B cell (primary cell): ENCODE data around the gene POFUT2. TPM values are rescaled to one million over a fixed set of nuclear protein-coding genes. Genes with fewer than 3 reads are reported as not detected.

Experiments
- ATAC-seq: fragments of 200-7000 bp; cut with Tn5 transposase; one replicate; pipeline ENCODE4 v1.10.0; 2021; ENCODE audit warnings: low read depth, mild to moderate bottlenecking, moderate number of reproducible peaks, moderate library complexity
- CTCF ChIA-PET: fragments of 350-600 bp; sonication (Branson Sonifier 250); formaldehyde crosslinking; loops from one replicate; lab custom pipeline; 2021; ENCODE audit warnings: antibody characterized with exemption, inconsistent platforms; lab: Charles Lee
- POLR2A ChIA-PET: fragments of 350-600 bp; sonication (Branson Sonifier 250); formaldehyde crosslinking; loops from one replicate; lab custom pipeline; 2021; ENCODE audit warnings: antibody characterized with exemption; lab: Charles Lee
- DNase-seq: peaks from one replicate; pipeline ENCODE4 v3.0.0; 2013
- H2AFZ ChIP-seq: 2 replicates; pipeline ENCODE4 v1.6.1; 2012; ENCODE audit warnings: mild to moderate bottlenecking, low read depth, low read length; ENCODE audit not compliant: insufficient read depth, poor library complexity, severe bottlenecking
- H3K27ac ChIP-seq, 2 donors: 1 replicate in 1 of 2; 2 replicates in 1 of 2; pipeline ENCODE4 v1.5.1; 2012 to 2013; ENCODE audit warnings: low read length in 2 of 2, mild to moderate bottlenecking in 2 of 2, moderate library complexity in 1 of 2
- H3K27me3 ChIP-seq, 4 experiments: fragments of 200-600 bp in 1 of 4; sonication (generic) in 1 of 4; replicated peaks in 1 of 4; 1 replicate in 2 of 4; 2 replicates in 2 of 4; pipeline versions ENCODE4 v1.6.1 to v1.7.0; 2013 to 2016; ENCODE audit warnings: low read length in 3 of 4, mild to moderate bottlenecking in 2 of 4, mixed read lengths in 1 of 4, moderate library complexity in 1 of 4; ENCODE audit not compliant: insufficient read depth in 4 of 4, control insufficient read depth in 3 of 4; ENCODE audit errors: control extremely low read depth in 1 of 4
- H3K36me3 ChIP-seq, 2 experiments: replicated peaks in 1 of 2; 1 replicate in 1 of 2; 2 replicates in 1 of 2; pipeline versions ENCODE4 v1.6.1 to v1.7.1; 2013; ENCODE audit warnings: low read length in 1 of 2; ENCODE audit not compliant: insufficient read depth in 2 of 2, control insufficient read depth in 1 of 2; ENCODE audit errors: control extremely low read depth in 1 of 2, extremely low read depth in 1 of 2
- H3K4me1 ChIP-seq, 2 donors: fragments of 200-600 bp in 1 of 2; sonication (generic) in 1 of 2; 1 replicate in 1 of 2; 2 replicates in 1 of 2; pipeline versions ENCODE4 v1.5.1 to v1.6.1; 2013 to 2017; ENCODE audit warnings: low read length in 2 of 2; ENCODE audit not compliant: control insufficient read depth in 2 of 2, insufficient read depth in 2 of 2
- H3K4me2 ChIP-seq: replicated peaks from 2 replicates; pipeline ENCODE3; 2012; ENCODE audit warnings: mild to moderate bottlenecking, low read depth, low read length; ENCODE audit not compliant: poor library complexity, severe bottlenecking
- H3K4me3 ChIP-seq, 5 experiments: fragments of 200-600 bp in 1 of 5; sonication (generic) in 1 of 5; 1 replicate in 3 of 5; 2 replicates in 2 of 5; pipeline versions ENCODE4 v1.5.1 to v1.7.0; 2011 to 2016; ENCODE audit warnings: low read length in 4 of 5, mild to moderate bottlenecking in 4 of 5, low read depth in 2 of 5, control low read depth in 1 of 5, moderate library complexity in 1 of 5; ENCODE audit not compliant: insufficient read depth in 1 of 5; ENCODE audit errors: control extremely low read depth in 1 of 5, extremely low read depth in 1 of 5
- H3K79me2 ChIP-seq: fragments of 200-600 bp; sonication (generic); one replicate; pipeline ENCODE4 v1.6.0; 2016; ENCODE audit warnings: low read length; ENCODE audit not compliant: control insufficient read depth, insufficient read depth
- H3K9ac ChIP-seq: fragments of 200-600 bp; sonication (generic); 2 replicates; pipeline ENCODE4 v1.6.1; 2017; ENCODE audit warnings: mild to moderate bottlenecking, low read length, moderate library complexity
- H3K9me3 ChIP-seq, 3 donors: one replicate each; pipeline versions ENCODE4 v1.6.1 to v1.7.1; 2013; ENCODE audit warnings: low read length in 2 of 3; ENCODE audit not compliant: control insufficient read depth in 2 of 3, insufficient read depth in 1 of 3; ENCODE audit errors: control extremely low read depth in 1 of 3
- H4K20me1 ChIP-seq: 2 replicates; pipeline ENCODE4 v1.6.0; 2012; ENCODE audit warnings: mild to moderate bottlenecking, low read length; ENCODE audit not compliant: insufficient read depth, control insufficient read depth, poor library complexity, severe bottlenecking
- H3K27ac Mint-ChIP-seq: one replicate; pipeline ENCODE4 v1.8.0; 2021; ENCODE audit warnings: mixed read lengths
- H3K27me3 Mint-ChIP-seq: one replicate; pipeline ENCODE4 v1.8.0; 2021; ENCODE audit warnings: mixed read lengths
- H3K4me1 Mint-ChIP-seq: one replicate; pipeline ENCODE4 v1.8.0; 2021; ENCODE audit warnings: mixed read lengths
- H3K4me3 Mint-ChIP-seq: one replicate; pipeline ENCODE4 v1.8.0; 2021; ENCODE audit warnings: mixed read lengths
- H3K9me3 Mint-ChIP-seq: one replicate; pipeline ENCODE4 v1.8.0; 2022; ENCODE audit warnings: mixed read lengths; ENCODE audit not compliant: insufficient read depth
- EZH2 ChIP-seq: IDR thresholded peaks from 2 replicates; pipeline ENCODE4 v1.6.1; 2012; ENCODE audit warnings: borderline replicate concordance, low read depth, mild to moderate bottlenecking, moderate library complexity, low read length; ENCODE audit not compliant: insufficient read depth, poor library complexity, severe bottlenecking
- WGBS: methylation state at CpG from one replicate; pipeline ENCODE4 v1.1.5; 2013; ENCODE audit warnings: missing lambda C conversion rate; ENCODE audit not compliant: insufficient coverage; 5-methylcytosine and 5-hydroxymethylcytosine counted together
- intact Hi-C: fragments of 100-400 bp; cut with micrococcal nuclease; formaldehyde crosslinking; loops from one replicate; pipeline ENCODE4 v1.10.0; 2022
- polyA plus RNA-seq: library from polyadenylated mRNA; depleted of rRNA; stranded (reverse); fragments of >200 nt; gene quantifications from 2 replicates; pipeline ENCODE4 v1.2.3, GENCODE V29; 2012
- total RNA-seq, 2 donors: library from RNA; stranded (reverse); fragments of 120-200 nt in 1 of 2; gene quantifications; 1 replicate in 1 of 2; 2 replicates in 1 of 2; pipeline versions ENCODE4 v1.2.3 to v1.2.4, GENCODE V29; 2013 to 2022
- TF ChIP-seq, protein P1 (sequence below): fragments of 200-600 bp; IDR thresholded peaks from one replicate; pipeline ENCODE4 v1.8.0; 2022; ENCODE audit warnings: antibody characterized with exemption, mild to moderate bottlenecking

The POFUT2 gene
- total and polyA plus RNA-seq, 2 donors (not counting 1 experiment from before 2014, with no cell fraction given) = 38.3 to 41.8 TPM

DNA sequence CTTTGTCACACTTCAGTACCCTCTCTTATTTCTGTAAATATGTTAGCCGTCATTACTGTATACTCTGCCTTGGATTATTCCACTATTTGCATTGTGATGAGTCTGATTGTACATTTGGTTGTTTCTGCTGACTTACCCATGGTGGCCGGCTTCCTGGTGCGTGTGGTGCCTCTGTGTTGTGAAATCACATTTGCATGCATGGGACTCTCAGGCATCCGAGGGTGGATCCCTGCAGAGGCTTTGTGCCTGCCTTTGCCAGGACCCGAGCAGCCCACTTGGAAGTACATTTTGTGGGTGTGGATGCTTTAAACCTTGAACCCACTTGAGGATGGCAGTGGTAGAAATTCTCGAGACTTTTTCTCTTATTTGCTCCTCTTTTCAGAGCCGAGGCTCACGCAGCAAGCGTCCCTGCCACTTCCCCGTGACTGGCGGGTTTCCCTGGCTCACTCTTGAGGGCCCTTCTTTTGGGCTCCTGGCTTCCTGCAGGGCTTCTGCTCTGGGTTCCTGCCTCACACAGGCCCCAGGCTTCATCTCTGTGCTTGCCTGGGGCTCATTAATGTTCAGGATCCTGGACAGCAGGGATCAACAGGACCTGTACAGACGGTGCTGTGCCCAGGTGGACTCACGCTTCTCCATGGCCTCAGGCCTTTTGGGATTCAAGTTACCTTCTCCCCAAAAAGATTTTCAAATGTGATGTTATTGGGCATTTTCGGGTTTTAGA, 36.6 kb downstream of the POFUT2 start:
- CTCF ChIA-PET = no interaction called here
- Mint-ChIP-seq H3K4me3 (no peak overlapping the region), H3K9me3 (no peaks in the 10 kb centered on the region), H3K27ac (no peak overlapping the region), H3K27me3 (peaks cover 19% of the 10 kb centered on the region), H3K4me1 (peaks cover 5% of the 10 kb centered on the region)
- H4K20me1 ChIP-seq = no peaks in the 10 kb centered on the region
- H3K27ac ChIP-seq = no peak overlapping the region
- H3K9ac ChIP-seq = no peak overlapping the region
- POLR2A ChIA-PET = no interaction called here
- no peaks in the 10 kb centered on the region for H3K36me3 ChIP-seq
- H3K4me3 ChIP-seq = no peak overlapping the region
- peaks cover 0 to 3% of the 10 kb centered on the region in 2 donors for H3K4me1 ChIP-seq
- intact Hi-C loops = no loop called here
- no peak overlapping the region for H2AFZ ChIP-seq
- peaks cover 0 to 8% (median 4%) of the 10 kb centered on the region in 4 experiments for H3K27me3 ChIP-seq
- TF ChIP-seq, protein P1, sequence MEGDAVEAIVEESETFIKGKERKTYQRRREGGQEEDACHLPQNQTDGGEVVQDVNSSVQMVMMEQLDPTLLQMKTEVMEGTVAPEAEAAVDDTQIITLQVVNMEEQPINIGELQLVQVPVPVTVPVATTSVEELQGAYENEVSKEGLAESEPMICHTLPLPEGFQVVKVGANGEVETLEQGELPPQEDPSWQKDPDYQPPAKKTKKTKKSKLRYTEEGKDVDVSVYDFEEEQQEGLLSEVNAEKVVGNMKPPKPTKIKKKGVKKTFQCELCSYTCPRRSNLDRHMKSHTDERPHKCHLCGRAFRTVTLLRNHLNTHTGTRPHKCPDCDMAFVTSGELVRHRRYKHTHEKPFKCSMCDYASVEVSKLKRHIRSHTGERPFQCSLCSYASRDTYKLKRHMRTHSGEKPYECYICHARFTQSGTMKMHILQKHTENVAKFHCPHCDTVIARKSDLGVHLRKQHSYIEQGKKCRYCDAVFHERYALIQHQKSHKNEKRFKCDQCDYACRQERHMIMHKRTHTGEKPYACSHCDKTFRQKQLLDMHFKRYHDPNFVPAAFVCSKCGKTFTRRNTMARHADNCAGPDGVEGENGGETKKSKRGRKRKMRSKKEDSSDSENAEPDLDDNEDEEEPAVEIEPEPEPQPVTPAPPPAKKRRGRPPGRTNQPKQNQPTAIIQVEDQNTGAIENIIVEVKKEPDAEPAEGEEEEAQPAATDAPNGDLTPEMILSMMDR = no peak
- TF ChIP-seq EZH2 = no peak
- DNase-seq (no peak), ATAC-seq (no peak)
- H3K4me2 ChIP-seq = no peak overlapping the region
- peaks cover 0 to 10% (median 0%) of the 10 kb centered on the region in 3 donors for H3K9me3 ChIP-seq
- WGBS = 95% methylated on average over 10 of the region's 14 CpGs
- H3K79me2 ChIP-seq = no peaks in the 10 kb centered on the region

DNA sequence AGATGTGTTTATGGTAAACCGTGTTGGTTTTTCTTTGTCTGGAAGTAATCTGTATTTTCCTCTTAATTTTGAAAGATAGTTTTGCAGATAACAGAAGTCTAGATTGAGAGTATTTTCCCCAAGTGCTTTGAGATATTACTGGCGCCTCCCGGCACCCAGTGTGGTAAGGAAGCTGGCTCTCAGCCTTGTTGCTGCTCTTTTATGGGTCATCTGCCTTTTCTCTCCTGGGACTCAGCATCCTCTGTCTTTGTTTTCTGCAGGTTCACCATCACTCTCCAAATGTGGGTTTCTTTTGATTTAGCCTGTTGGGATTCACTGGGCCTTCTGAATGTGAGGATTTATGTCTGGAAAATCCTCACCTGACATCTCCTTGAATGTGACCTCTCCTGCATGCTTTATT, 37.4 kb downstream of the POFUT2 start:
- Histone ChIP-seq H2AFZ (no peak overlapping the region), H3K4me1 (no peaks in the 10 kb centered on the region), H3K9me3 (peaks cover 0 to 10% (median 0%) of the 10 kb centered on the region in 3 donors), H3K4me2 (no peak overlapping the region), H3K27ac (no peak overlapping the region), H3K36me3 (no peaks in the 10 kb centered on the region), H3K9ac (no peak overlapping the region), H3K79me2 (no peaks in the 10 kb centered on the region), H3K4me3 (no peak overlapping the region), H3K27me3 (peaks cover 0 to 11% (median 4%) of the 10 kb centered on the region in 4 experiments), H4K20me1 (no peaks in the 10 kb centered on the region)
- no peak overlapping the region for H3K27ac Mint-ChIP-seq
- POLR2A ChIA-PET = no interaction called here
- intact Hi-C loops = no loop called here
- H3K4me1 Mint-ChIP-seq = peaks cover 5% of the 10 kb centered on the region
- CTCF ChIA-PET = no interaction called here
- no peak for DNase-seq
- H3K4me3 Mint-ChIP-seq = no peak overlapping the region
- no peaks in the 10 kb centered on the region for H3K9me3 Mint-ChIP-seq
- peaks cover 15% of the 10 kb centered on the region for H3K27me3 Mint-ChIP-seq
- no peak for ATAC-seq
- 94% methylated on average over 2 of the region's 3 CpGs for WGBS
- TF ChIP-seq EZH2 = no peak
- TF ChIP-seq, protein P1 = no peak
